Activated CD4-positive, alpha-beta T cell treated with anti-CD3 and anti-CD28 coated beads, Interleukin-2, amount 50 U/mL, for 24 hours (primary cell): ENCODE data around the gene NFE2L1.
"Not testable (repeated sequence)": the region's sequence is repeated elsewhere in the genome, so short reads cannot be mapped to it uniquely, and the experiment has no call there.

Experiments
- DNase-seq, 2 donors: peaks; one replicate each; pipeline ENCODE4 v3.0.0-alpha.2; 2020; ENCODE audit warnings: low read depth in 1 of 2, low spot score in 1 of 2

NFE2L1 gene

DNA sequence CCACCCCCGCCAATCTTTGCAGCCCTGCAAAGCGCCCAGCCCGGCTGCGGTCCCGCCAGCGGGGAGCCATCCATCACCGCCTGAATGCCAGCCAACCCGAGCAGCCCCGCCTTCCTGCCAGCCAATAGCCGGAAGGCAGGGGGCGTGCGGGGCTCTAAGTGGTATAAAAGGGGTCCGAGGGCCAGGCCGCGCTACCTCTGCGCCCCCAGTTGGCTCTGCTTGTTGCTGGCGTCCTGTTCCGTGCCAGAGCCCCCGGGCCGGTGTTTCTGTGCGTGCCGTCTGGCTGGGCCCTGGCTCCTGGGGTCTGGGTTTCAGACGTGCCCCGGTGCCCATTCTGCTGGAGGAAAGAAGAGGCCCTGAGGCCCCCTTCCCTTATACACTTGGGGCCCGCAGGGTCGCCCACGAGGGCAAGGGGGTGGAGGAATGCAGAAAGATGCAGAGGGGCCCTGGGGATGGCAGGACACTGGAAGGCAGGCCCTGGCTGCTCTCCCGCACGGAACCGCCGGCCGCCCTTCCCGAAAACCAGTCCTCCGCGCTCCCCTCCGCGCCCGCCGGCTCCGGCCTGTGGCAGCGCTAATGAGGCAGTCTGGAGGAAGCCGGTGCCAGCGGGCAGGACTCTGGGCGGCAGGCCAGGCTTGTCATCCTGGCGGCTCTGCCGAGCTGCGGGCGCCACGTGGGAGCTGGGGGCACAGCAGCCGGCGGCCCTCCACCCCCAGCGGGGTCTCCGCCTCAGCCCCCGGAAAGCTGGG is 24.6 kb upstream of the NFE2L1 start:
- DNase-seq = peak in 1 of 2 donors; percentile 10

DNA sequence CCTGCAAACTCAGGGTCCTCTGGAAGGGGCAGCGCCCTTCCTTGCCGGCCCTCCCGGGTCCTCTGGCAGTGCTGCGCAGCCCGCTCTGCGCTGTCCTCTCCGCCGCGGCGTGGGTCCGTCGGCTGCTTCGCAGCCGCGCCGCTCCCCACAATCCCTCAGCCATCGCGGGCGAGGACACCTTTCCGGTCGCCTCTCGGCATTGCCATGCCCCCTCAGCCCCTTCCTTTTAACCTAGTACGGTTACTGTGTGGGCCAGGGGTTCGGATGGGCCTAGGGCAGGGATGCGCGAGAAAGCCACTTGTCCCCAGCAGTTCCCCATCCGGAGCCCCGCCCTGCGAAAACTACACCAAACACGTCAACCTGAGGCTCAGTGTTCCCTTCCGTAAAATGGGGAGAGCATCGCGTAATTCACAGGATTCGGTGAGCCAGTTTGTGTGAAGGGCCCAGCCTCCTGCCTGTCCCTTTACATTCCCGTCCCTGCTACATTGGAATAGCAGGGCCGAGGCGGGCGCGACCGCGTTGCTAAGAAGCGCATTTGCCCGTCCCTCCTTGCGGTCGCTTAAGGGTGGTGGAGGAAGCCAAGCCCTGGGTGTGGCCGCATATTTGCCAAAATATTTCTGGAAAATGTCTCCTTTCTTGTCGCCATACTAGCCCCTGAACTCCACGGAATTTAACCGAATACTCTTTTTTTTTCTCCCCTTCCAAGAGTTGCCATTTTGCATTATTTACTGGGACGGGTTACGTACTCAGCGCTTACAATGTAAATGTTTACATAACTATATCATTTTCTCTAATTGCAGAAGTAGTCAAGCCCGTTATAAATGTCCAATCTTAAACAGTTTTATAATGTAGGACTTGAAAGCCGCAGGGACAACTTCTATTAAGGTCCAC is 23.8 kb upstream of the NFE2L1 start:
- DNase-seq = no peak

DNA sequence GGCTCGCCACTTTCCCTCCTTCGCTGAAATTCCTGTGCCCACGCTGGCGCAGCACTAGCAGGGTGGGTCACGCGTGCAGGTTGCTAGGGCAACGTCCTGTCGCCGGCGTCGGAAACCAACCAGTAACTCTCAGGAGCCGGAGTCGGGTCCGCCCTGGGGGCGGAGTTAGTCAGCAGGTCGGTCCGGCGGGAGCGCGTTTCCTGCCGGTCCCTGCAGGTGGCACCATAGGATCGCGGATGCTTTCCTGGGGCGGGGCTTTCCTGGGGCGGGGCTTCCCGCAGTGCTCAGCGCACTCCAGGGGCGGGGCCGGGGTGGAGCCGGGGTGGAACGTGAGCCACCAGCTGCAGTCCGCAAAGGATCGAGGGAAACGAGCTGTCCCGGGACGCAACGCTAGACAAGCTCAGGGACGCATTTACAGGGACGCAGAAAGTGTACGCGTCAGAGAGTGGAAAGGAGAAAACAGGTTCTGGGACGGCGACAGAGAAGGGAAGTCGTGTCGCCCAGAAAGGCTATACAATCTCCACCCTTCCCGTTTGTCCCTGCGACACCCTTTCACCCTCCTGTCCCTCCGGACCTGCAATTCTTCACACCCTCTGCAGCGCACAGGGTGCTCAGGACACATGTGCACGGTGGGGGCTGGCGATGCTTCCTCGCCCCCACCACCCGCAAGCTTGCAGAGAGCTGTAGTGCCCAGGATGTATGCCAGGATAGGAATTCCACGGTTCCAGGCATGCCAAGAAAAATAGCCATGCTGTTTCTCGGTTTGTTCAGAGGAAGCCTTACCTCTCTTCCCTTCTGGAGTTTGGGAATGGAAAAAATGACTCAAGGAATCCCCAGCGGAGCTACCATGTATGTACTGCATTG is 22.9 kb upstream of the NFE2L1 start:
- peak; percentile 96 to 98 for DNase-seq

DNA sequence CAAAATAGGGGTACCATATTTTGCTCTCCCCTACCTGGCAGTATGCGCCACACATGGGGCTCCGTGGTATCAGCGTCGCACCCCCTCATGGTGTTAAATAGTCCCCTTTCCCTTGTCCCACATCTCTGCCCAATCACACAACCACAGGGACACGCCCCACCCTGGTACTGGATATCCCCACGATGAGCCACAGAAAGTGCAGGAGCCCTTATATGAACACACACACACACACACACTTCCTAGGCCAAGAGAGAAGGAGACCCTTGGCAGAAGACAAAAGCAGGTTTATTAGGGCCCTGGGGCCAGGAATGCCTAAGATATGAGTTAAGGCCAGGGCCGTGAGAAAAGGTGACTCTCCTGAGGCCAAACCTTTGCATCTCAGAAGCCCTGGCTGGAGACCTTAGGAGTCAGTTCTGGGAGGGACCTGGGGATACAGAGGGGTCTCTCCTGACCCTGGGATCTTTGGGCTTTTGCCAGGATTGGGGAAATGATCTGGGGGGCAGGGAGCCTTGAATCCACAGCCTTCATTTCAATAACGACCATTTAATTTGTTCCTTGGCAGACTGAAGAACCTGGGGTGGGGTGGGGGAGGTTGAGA is 22.2 kb upstream of the NFE2L1 start:
- no peak for DNase-seq

DNA sequence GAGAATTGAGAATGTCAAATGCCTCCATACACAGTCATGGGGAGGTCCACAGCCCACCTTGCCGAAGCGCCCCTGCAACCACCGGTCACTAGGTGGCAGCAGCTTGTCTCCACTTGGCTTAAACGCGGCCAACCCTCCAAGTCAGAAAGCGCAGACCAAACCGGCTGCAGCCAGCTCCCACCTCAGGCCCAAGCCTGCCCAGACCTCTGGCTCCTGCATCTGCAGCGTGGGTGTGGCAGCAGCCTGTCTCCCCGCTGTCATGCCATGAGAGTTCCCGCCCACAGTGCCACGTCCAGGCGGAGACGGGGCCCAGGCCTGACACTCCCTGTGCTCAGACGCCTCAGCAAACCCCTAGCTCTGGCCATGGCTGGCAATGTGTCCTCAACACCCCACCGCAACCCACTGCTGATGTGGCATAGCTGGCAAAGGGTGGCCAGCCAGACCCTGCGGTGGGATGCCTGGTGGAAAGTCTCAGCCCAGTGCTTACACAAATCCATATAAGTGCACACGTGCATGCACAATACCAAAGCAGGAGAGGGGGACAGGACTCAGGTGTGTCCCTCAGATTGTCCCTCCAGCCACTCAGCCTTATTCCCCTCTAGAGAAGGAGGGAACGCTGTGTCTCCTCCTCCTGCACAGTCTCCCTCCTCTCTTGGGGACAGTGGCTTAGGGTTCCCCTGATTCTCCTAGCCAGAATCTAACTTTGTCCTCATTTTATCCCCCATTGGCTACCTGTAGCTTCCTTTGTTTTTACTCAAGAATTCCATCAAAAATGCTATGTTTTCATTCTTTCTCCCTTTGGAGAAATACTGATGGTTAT is 21.4 kb upstream of the NFE2L1 start:
- DNase-seq = peak; percentile 39 to 62

DNA sequence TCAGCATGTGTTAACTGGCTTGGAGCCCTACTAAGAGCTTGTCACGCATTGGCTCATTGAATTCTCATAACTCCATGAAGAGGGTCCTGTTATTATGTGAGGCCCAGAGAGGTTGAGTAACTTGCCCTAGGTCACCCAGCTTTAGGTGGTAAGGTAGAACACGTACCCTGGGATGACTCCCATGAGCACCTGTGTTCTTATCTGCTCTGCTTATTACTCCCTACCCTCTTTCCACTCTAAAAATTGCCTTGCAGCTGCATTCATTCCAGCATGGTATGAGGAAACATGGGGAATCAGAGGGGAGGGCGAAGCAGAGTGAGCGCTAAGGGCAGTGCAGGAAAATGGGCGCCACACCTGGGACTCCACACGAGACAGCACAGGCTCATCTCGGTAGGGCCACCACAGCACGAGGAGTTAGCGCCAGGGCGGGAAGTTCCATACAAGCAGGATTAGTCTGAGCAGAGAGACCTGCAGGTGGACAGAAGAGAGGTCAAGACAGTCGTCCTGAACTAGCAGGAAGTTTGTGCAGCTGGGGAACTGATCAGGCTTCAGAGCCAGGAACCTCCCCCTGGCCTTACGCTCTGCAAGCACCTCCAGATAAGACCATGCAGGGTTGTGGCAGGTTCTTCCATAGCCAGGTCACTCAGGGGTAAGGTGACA is 20.7 kb upstream of the NFE2L1 start:
- no peak for DNase-seq

DNA sequence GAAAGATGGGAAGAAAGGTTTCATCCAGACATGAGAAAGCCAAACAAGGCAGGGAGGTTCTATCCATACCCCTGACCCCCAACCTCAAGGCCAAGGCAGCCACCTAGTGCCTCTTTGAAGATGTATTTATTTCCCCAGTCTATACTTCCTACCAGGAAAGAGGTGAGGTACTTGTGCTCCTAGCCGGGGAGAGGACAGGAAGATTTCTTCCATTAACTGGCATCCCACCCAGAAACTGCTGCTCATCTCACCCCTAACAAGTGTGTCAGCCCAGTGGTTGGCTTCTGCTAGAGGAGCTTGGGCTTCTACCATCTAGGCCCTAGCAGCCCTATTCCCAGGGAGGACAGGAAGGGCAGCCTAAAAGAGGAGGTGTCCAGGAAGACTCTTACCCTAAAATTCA is 19.4 kb upstream of the NFE2L1 start:
- no peak for DNase-seq

DNA sequence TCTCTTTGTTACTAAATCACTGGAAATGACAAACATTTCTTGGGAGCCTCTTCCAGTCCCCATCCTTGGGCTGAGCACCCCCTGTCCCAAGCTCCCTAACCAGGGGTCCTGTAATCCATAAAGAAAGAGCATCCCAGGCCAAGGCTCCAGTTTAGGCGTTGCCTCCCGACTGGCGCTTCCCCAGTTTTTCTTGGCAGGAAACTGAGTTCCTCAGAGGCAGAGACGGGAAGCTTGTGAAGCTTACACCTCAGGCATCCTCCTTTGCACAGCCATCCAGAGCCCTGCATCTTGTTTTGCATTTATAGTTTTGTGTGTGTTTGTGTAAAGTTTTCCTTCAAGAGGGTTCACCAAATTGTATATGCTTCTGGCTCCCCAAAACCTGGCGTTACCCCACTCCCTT is 17.6 kb upstream of the NFE2L1 start:
- DNase-seq = no peak

DNA sequence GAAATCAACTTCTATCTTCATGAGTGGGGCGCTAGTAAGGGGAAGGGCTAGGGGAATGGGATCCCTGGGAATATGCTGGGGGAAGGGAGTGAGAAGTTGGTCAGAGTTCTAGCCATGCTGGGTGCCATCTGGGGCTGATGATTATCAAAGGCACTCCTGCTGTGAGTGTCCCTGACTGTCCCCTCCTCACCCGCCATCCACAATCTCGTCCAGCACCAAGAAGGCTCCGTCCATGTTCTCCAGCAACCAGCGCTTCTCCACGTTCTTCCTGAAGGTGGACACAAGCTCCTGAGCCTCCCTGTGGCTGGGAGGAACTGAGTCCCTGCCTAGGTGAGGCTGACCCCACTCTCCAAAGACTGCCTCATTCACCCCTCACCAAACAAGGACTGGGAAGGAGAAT is 16.2 kb upstream of the NFE2L1 start:
- no peak for DNase-seq

DNA sequence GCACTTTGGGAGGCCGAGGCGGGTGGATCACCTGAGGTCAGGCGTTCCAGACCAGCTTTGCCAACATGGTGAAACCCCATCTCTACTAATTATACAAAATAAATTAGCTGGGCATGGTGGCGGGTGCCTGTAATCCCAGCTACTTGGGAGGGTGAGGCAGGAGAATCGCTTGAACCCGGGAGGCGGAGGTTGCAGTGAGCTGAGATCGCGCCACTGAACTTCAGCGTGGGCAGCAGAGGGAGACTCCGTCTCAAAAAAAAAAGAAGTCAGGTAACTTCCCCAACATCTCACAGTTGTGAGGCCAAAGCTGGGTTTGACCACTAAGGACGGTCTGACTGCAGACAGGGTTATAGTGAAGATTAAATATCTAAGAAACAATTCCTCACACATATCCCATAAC is 13.4 kb upstream of the NFE2L1 start:
- DNase-seq = not testable (repeated sequence)

DNA sequence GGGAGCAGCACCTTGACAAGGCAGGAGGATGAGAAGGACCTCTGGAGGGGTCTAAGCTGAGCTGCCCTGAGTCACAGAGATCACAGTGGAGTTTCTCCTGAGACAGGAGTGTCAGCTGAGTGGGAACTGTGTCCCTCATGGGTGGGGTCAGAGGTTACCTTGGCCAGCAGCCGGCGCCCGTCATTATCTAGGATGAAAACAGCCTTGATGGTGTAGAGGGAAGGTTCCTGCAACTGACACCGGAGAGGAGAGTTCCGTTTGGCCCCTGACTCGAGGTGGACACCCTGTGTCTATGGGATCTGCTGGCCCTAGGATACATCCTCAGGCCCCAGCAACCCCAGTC is 11.5 kb upstream of the NFE2L1 start:
- DNase-seq = no peak

DNA sequence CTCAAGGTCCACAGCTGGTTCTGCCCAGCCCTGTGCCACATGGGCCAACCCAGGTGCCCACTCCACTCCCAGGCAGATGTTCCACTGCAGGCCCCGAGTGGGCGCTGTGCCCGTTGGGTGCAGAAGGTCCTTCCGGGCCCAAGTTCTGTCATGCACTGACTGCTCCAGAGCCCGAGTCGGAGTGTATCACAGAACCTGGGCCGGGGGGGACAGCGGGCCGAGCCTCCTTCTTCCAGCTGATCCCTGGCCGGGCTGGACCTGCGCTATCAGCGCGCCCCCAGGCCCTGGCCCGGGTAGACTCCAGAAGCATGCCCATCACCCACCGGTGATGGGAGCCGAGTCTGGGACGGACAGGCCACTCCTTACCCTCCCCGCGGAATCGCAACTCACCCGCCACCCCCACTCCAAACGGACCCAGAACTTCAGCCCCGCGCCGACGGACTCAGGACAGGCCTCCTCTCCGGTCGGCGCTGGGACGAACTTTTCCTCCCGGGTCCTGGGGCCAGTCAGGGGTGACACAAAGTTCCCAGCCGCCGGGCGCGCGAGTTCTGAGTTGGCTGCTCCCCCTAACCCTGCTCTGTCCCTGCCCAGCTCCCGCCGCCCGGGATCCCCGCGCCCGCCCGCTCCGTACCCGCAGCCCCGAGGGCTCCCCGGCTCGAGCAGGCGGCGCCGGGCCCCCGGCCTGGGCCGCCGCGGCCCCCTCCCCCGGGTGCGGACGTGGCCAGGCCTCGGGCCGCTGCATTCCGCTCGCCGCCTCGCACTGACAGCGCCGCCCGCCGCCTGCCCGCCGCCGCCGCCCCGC is 10.9 kb upstream of the NFE2L1 start, which contains the start of gene COPZ2:
TSS of gene COPZ2 (minus strand) at position 762 of the 802 bp plus-strand sequence. CDS start at position 742, 20 bp downstream.
- DNase-seq = peak; percentile 42 to 43

DNA sequence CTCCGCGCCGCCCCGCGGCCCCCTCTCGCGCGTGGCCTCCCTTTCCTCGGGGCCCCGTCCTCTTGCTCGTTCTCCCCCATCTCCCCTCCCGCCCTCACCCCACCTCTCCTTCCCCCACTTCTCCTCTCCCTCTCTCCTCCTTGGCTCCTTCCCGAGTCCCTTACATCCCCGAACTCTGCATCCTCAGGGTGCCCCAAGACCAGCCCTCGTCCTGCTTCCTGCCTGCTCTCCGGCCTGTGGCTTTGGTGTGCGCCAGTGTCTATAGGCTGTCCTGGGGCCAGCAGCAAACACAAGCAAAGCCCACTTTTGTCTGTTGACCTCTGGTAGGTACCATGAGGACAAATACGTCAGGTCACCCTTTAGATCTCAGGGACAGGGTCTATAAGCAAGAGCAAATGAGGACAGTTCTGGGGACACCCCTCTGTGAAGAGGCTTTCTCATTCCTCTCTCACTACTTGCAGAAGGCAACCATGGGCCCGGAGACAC is 10.3 kb upstream of the NFE2L1 start:
- DNase-seq = no peak

DNA sequence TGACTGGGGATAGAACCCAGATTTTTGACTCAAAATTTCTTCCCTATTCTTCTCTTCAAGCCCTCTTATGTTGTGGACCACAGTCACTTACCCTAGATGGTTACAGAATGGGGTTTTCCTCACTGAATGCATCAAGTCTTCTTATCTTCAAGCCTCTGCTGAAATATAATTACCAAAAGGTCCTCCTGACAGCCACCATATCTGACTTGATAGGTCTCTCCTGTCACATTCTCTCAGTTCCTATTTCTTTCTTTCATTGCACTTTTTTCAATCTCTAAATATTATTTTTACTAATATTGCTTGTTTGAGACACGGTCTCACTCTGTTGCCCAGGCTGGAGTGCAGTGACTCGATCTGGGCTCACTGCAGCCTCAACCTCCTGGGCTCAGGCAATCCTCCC is 9.5 kb upstream of the NFE2L1 start:
- DNase-seq = no peak

DNA sequence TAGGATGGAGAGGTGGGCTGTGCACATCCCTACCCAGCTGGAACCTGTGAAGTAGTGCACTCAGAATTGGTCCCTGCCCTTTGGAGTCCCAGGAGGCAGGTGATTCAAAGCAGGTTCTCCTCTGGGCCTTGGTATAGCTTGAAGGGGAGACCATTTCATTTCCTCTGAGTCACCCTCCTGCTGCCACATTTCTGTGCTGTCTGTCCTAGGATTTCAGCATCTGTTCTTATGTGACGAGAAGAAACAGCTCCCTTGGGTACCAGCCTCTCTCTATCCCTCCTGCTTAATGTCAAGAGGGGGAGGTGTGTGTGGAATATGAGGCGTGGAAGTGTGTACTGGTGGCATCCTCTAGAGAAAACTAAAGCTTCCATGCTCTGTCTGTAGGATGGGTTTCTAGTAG is 5.0 kb upstream of the NFE2L1 start:
- no peak for DNase-seq

DNA sequence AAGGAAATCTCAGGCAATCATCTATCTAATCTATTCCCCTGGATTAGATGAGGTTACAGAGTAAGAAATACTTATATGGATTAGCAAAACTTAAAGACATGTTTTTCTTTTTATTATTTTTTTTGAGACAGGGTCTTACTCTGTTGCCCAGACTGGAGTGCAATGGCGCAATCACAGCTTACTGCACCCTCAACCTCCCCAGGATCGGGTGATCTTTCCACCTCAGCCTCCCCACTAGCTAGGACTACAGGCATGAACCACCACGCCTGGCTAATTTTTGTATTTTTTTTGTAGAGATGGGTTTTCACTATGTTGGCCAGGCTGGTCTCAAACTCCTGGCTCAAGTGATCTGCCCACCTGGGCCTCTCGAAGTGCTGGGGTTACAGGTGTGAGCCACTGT is 3.3 kb upstream of the NFE2L1 start:
- DNase-seq = no peak

DNA sequence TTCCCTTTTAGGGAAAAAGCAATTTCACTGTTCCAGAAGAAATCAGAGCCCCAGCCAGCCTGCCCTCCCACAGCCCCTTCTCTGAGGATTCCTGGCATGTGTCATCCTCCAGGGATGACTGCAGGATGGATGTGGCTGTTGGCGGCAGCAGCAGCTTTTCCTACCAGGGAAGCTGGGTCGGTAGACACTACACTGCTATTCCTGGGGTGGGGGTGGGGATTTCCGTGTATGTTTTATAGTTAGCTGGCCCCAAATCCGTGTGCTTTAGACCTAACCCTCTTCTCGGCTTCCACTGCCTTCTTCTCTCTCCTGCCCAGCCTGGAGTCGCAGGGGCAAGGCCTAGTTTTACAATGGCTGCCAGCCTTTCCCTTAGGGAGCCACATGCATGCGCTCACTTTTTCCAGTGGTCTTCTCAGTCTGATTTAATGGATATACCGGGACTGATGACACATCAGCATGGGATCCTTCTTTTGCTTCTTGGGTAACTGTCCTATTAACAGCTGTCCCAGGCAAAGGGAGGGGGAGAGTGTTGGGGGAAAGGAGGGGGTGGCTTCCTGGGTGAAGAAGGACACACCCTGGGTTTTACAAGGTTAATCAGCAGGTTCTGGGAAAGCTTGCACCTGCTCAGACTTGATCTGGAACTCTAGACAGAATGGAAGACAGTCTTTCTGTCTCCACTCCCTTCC is 2.7 kb upstream of the NFE2L1 start:
- no peak for DNase-seq

DNA sequence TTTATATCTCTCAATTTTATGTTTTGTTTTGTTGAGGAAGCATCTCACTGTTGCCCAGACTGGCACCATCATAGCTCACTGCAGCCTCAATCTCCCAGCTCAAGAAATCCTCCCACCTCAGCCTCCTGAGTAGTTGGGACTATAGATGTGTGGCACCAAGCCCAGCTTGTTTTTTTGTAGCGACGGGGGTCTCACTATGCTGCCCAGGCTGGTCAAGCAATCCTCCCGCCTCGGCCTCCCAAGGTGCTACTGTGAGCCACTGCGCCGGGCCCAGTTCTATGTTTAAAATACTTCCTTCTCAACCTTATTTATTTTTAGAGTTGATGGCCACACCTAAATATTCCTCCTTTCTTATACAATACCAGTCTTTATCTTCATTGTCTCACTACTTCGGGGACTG is 1.9 kb upstream of the NFE2L1 start:
- no peak for DNase-seq
